HEK293 (cell line): Measurements from ENCODE around the gene MT1A.

Experiments used
- CTCF ChIA-PET: fragments of 350-600 bp; formaldehyde crosslinking; extraction: SDS; loops from one replicate; lab custom pipeline; 2021; ENCODE audit warnings: antibody characterized with exemption; lab: Yijun Ruan, JAX
- POLR2A ChIA-PET: fragments of 300-600 bp; formaldehyde crosslinking; extraction: SDS; loops from one replicate; lab custom pipeline; 2020; ENCODE audit warnings: antibody characterized with exemption, inconsistent platforms; lab: Yijun Ruan, JAX
- H3K27ac ChIP-seq: fragments of 200-500 bp; sonication (Bioruptor generic); 2 replicates; pipeline ENCODE4 v1.5.1; 2014; ENCODE audit warnings: low read depth, low read length, control low read depth, inconsistent platforms; ENCODE audit errors: extremely low read depth
- H3K36me3 ChIP-seq, 2 experiments: fragments of 200-500 bp in 1 of 2; sonication (Bioruptor generic) in 1 of 2; 1 replicate in 1 of 2; 2 replicates in 1 of 2; pipeline ENCODE4 v1.5.1; 2014 to 2017; ENCODE audit warnings: inconsistent platforms in 2 of 2, low read length in 2 of 2; ENCODE audit not compliant: control insufficient read depth in 2 of 2, insufficient read depth in 1 of 2
- H3K4me1 ChIP-seq: fragments of 200-500 bp; sonication (Bioruptor generic); 2 replicates; pipeline ENCODE4 v1.5.1; 2014; ENCODE audit warnings: mild to moderate bottlenecking, low read length, inconsistent platforms; ENCODE audit not compliant: control insufficient read depth, insufficient read depth
- H3K4me3 ChIP-seq: 2 replicates; pipeline ENCODE4 v1.5.1; 2011; ENCODE audit warnings: low read depth, mild to moderate bottlenecking, control low read depth, low read length, moderate library complexity
- H3K9me3 ChIP-seq: fragments of 200-500 bp; sonication (Bioruptor generic); 2 replicates; pipeline ENCODE4 v1.5.1; 2014; ENCODE audit warnings: low read depth, low read length, inconsistent platforms; ENCODE audit not compliant: control insufficient read depth, insufficient read depth
- GLI4 ChIP-seq: fragments of 450-650 bp; formaldehyde crosslinking; IDR thresholded peaks from 2 replicates; pipeline ENCODE4 v1.5.1; 2016; ENCODE audit warnings: missing biosample characterization, missing genetic modification characterization
- KLF9 ChIP-seq: fragments of 450-650 bp; formaldehyde crosslinking; IDR thresholded peaks from 2 replicates; pipeline ENCODE4 v1.5.1; 2016; ENCODE audit warnings: missing biosample characterization, missing genetic modification characterization, low read depth
- PRDM2 ChIP-seq: fragments of 450-650 bp; formaldehyde crosslinking; IDR thresholded peaks from 2 replicates; pipeline ENCODE4 v1.5.1; 2016; ENCODE audit warnings: missing biosample characterization, missing genetic modification characterization, borderline replicate concordance
- ZEB2 ChIP-seq: fragments of 450-650 bp; formaldehyde crosslinking; IDR thresholded peaks from 2 replicates; pipeline ENCODE4 v1.5.1; 2016; ENCODE audit warnings: missing biosample characterization, missing genetic modification characterization
- ZNF16 ChIP-seq: fragments of 450-650 bp; formaldehyde crosslinking; IDR thresholded peaks from 2 replicates; pipeline ENCODE4 v1.5.1; 2016; ENCODE audit warnings: low read depth, missing biosample characterization, missing genetic modification characterization
- ZNF2 ChIP-seq: fragments of 450-650 bp; formaldehyde crosslinking; IDR thresholded peaks from 2 replicates; pipeline ENCODE4 v1.5.1; 2016; ENCODE audit warnings: missing biosample characterization, missing genetic modification characterization
- ZNF274 ChIP-seq, 2 experiments: fragments of 200-500 bp in 1 of 2; fragments of 450-650 bp in 1 of 2; sonication (Bioruptor generic) in 1 of 2; formaldehyde crosslinking in 1 of 2; IDR thresholded peaks; 2 replicates each; pipeline versions ENCODE4 v1.5.1 to v1.6.1; 2014 to 2016; ENCODE audit warnings: borderline replicate concordance in 1 of 2, inconsistent platforms in 1 of 2, low read length in 1 of 2, missing biosample characterization in 1 of 2, missing genetic modification characterization in 1 of 2
- ZNF280C ChIP-seq: fragments of 450-650 bp; formaldehyde crosslinking; IDR thresholded peaks from 2 replicates; pipeline ENCODE4 v1.5.1; 2016; ENCODE audit warnings: missing biosample characterization, missing genetic modification characterization
- ZNF280D ChIP-seq: fragments of 450-650 bp; formaldehyde crosslinking; IDR thresholded peaks from 2 replicates; pipeline ENCODE4 v1.5.1; 2016; ENCODE audit warnings: missing biosample characterization, missing genetic modification characterization
- ZNF521 ChIP-seq: fragments of 450-650 bp; formaldehyde crosslinking; IDR thresholded peaks from 2 replicates; pipeline ENCODE4 v1.5.1; 2017; ENCODE audit warnings: missing biosample characterization, mild to moderate bottlenecking, missing genetic modification characterization
- ZNF664 ChIP-seq: fragments of 450-650 bp; formaldehyde crosslinking; IDR thresholded peaks from 2 replicates; pipeline ENCODE4 v1.5.1; 2016; ENCODE audit warnings: missing biosample characterization, missing genetic modification characterization
- ZNF670 ChIP-seq: fragments of 450-650 bp; formaldehyde crosslinking; IDR thresholded peaks from 2 replicates; pipeline ENCODE4 v1.5.1; 2016; ENCODE audit warnings: missing biosample characterization, missing genetic modification characterization, low read depth
- ZNF677 ChIP-seq: fragments of 450-650 bp; IDR thresholded peaks from 2 replicates; pipeline ENCODE4 v1.5.0; 2018; ENCODE audit warnings: missing biosample characterization, mild to moderate bottlenecking, missing genetic modification characterization, moderate library complexity
- ZNF777 ChIP-seq: fragments of 450-650 bp; formaldehyde crosslinking; IDR thresholded peaks from 2 replicates; pipeline ENCODE4 v1.5.1; 2017; ENCODE audit warnings: missing biosample characterization, missing genetic modification characterization, borderline replicate concordance
- TF ChIP-seq, protein P1 (sequence below): fragments of 450-650 bp; formaldehyde crosslinking; conservative IDR thresholded peaks from 2 replicates; pipeline ENCODE4 v1.5.1; 2016; ENCODE audit warnings: low read depth, missing biosample characterization, missing genetic modification characterization
- TF ChIP-seq, protein P2 (sequence below): fragments of 450-650 bp; formaldehyde crosslinking; IDR thresholded peaks from 2 replicates; pipeline ENCODE4 v1.5.1; 2016; ENCODE audit warnings: missing biosample characterization, missing genetic modification characterization, low read depth

The MT1A gene

GRCh38 chr16:56588781-56589140, 49.7 kb upstream of the MT1A start (continued):
- TF ChIP-seq PRDM2 (no peak), ZNF777 (tag by site-specific recombination) (no peak), ZNF16 (tag by site-specific recombination) (no peak)
- TF ChIP-seq, protein P1, sequence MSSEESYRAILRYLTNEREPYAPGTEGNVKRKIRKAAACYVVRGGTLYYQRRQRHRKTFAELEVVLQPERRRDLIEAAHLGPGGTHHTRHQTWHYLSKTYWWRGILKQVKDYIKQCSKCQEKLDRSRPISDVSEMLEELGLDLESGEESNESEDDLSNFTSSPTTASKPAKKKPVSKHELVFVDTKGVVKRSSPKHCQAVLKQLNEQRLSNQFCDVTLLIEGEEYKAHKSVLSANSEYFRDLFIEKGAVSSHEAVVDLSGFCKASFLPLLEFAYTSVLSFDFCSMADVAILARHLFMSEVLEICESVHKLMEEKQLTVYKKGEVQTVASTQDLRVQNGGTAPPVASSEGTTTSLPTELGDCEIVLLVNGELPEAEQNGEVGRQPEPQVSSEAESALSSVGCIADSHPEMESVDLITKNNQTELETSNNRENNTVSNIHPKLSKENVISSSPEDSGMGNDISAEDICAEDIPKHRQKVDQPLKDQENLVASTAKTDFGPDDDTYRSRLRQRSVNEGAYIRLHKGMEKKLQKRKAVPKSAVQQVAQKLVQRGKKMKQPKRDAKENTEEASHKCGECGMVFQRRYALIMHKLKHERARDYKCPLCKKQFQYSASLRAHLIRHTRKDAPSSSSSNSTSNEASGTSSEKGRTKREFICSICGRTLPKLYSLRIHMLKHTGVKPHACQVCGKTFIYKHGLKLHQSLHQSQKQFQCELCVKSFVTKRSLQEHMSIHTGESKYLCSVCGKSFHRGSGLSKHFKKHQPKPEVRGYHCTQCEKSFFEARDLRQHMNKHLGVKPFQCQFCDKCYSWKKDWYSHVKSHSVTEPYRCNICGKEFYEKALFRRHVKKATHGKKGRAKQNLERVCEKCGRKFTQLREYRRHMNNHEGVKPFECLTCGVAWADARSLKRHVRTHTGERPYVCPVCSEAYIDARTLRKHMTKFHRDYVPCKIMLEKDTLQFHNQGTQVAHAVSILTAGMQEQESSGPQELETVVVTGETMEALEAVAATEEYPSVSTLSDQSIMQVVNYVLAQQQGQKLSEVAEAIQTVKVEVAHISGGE: no peak

DNA sequence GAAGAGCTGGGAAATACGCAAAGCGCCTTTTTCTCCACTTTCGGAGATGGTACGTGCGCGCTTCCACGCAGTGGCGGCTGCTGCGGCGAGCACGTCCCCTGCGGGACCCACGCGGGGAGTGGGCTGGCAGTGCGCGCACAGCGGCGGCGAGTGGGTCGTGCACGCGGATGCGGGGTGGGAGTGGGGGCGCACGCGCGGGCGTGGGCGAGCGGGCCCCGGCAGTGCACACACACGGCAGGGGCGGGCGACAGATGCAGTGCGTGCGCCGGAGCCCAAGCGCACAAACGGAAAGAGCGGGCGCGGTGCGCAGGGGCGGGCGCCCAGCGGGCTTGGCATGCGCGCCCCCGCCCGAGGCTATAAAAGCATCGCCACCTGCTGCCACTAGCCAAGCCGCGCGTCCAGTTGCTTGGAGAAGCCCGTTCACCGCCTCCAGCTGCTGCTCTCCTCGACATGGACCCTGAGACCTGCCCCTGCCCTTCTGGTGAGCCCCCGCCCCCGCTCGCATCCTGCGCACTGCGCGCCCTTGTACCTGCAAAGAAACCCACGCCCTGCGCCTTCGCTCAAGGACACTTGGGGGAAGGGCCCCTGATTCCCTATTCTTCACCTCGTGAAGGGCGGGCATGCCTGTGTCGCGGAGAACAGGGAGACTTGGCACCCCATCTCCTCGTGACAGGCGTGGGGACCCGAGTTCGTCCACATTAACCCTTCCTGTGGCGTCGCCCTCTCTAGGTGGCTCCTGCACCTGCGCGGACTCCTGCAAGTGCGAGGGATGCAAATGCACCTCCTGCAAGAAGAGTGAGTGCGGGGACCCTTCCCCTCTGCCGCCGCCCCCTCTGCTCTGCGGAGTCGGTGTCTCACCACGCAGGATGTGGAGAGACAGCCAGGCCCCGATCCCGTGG, 49.1 kb upstream of the MT1A start, which contains the start of gene MT3:
TSS of gene MT3 (plus strand) at position 388 of the 899 bp plus-strand sequence. CDS start at position 451, 63 bp downstream.
- POLR2A ChIA-PET: no interaction called here
- H3K9me3 ChIP-seq: no peaks in the 10 kb centered on the region
- CTCF ChIA-PET: interaction anchor here (0.6 to 1.3 kb wide), 2 partner anchors 13 to 72 kb away, joined by 3 read pairs; no protein-coding TSS in a partner anchor
- peak within 1 kb of the TSS; percentile 25 for H3K4me3 ChIP-seq
- no peaks in the 10 kb centered on the region for H3K4me1 ChIP-seq
- TF ChIP-seq ZNF2 (tag by site-specific recombination) (no peak), ZNF677 (tag by site-specific recombination) (no peak), ZNF280D (no peak), ZEB2 (tag by site-specific recombination) (no peak), ZNF670 (tag by site-specific recombination) (no peak), ZNF664 (no peak), ZNF280C (no peak), ZNF521 (tag by site-specific recombination) (no peak), KLF9 (tag by site-specific recombination) (no peak), GLI4 (tag by site-specific recombination) (no peak), ZNF274 (IDR thresholded peaks at IDR 0.05; ENCODE audit: low read length) (no peak), ZNF274 (tag by site-specific recombination; IDR thresholded peaks at IDR 0.05; ENCODE audit: borderline replicate concordance) (no peak)
- TF ChIP-seq, protein P2, sequence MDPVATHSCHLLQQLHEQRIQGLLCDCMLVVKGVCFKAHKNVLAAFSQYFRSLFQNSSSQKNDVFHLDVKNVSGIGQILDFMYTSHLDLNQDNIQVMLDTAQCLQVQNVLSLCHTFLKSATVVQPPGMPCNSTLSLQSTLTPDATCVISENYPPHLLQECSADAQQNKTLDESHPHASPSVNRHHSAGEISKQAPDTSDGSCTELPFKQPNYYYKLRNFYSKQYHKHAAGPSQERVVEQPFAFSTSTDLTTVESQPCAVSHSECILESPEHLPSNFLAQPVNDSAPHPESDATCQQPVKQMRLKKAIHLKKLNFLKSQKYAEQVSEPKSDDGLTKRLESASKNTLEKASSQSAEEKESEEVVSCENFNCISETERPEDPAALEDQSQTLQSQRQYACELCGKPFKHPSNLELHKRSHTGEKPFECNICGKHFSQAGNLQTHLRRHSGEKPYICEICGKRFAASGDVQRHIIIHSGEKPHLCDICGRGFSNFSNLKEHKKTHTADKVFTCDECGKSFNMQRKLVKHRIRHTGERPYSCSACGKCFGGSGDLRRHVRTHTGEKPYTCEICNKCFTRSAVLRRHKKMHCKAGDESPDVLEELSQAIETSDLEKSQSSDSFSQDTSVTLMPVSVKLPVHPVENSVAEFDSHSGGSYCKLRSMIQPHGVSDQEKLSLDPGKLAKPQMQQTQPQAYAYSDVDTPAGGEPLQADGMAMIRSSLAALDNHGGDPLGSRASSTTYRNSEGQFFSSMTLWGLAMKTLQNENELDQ (tag by site-specific recombination): no peak
- no peak within 1 kb of the TSS for H3K27ac ChIP-seq
- no peaks in the 10 kb centered on the region for H3K36me3 ChIP-seq
